GM18909 (cell line): ENCODE data around the gene BRCC3.
"Not testable (repeated sequence)": the region's sequence is repeated elsewhere in the genome, so short reads cannot be mapped to it uniquely, and the experiment has no call there.

Source experiments
- ATAC-seq: cut with Tn5 transposase; IDR thresholded peaks from one replicate; pipeline ENCODE4 v1.9.1; 2021; ENCODE audit warnings: mild to moderate bottlenecking; ENCODE audit not compliant: unreplicated experiment, poor library complexity

BRCC3 gene

DNA sequence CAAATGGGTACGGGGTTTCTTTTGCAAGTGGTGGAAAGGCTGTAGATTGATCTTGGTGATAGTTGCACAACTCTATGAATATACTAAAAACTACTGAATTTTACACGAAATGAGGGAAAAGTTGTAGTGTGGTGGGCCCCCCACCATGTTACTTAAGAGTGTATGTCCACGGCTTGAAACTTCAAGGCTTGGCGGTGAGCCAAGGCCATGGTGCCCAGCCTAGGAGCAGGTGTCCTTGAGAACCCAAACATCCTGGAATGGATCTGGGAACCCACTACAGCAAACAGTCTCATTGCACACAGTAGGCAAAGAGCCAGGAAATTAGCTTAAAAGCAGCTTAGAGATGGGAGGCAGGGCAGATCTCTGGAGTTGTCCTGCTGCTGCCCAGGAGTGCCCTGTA is 62.9 kb downstream of the BRCC3 start:
- no peak for ATAC-seq

DNA sequence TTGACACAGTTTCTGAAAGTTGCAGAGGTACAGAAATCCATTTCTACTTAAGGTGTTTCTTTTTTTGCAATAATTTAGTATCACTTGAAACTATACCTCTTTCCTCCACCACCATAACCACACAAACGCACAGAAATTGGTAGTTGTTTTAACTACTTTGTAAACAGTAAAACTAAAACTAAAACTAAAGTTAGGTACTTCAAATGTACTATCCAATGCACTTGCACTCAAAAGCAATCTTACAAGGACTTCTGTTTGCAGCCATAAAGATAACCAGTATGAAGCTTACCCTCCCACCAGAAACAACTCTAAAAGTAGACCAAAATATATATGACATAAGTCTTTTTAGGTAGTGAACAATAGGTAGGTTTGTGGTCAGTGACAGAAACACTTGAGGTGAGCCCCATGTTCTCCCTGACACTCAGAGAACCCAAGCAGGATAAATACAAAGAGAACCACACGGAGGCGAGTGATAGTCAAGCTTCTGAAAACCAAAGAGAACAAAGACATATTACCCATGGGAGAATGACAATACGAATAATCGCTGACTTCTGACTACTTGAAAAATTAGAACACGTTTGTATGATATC is 72.7 kb downstream of the BRCC3 start:
- no peak for ATAC-seq

DNA sequence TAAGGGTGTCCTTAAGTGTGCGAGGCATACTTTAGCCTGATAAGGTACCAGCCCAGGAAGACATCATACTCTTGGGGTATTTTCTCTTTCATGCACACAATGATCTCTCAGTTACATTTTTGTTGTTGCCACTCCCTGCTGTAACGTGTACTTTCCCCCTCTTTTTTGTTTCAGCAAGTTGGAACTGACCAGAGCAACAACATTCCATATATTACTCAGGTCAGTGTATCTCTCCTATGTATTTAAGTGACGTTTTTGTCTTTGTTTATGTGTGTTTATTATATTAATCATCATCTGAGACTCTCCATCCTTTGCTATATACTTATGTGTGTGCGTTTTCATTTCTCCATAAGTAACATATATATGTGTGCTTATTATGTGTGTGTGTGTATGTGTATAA is 73.6 kb downstream of the BRCC3 start:
- no peak for ATAC-seq

GRCh38 chrX:155147612-155148011 is 76.3 kb downstream of the BRCC3 start:
- not testable (repeated sequence) for ATAC-seq

GRCh38 chrX:155148166-155148565 is 76.9 kb downstream of the BRCC3 start:
- ATAC-seq: not testable (repeated sequence)

GRCh38 chrX:155148724-155149537 is 77.6 kb downstream of the BRCC3 start:
- peak; percentile 55 for ATAC-seq

- ATAC-seq: no peak
These were observed 98.6 kb downstream of the BRCC3 start for GRCh38 chrX:155169881-155170280.
